IMR-90 (cell line): ENCODE data around the gene GPR132. TPM values are rescaled to one million over a fixed set of nuclear protein-coding genes. Genes with fewer than 3 reads are reported as not detected.

Experiments used
- ATAC-seq: fragments of 200-7000 bp; cut with Tn5 transposase; 2 replicates; pipeline ENCODE4 v1.9.1; 2020; ENCODE audit warnings: low read depth, mild to moderate bottlenecking, moderate library complexity
- BruUV-seq: library from RNA; stranded (reverse); fragments of 400-500 nt; replicated peaks from 2 replicates; lab custom pipeline; 2021; lab: Mats Ljungman, UMichigan
- CTCF ChIA-PET: fragments of 300-600 bp; formaldehyde crosslinking; extraction: SDS; loops from one replicate; lab custom pipeline; 2021; ENCODE audit warnings: antibody characterized with exemption; lab: Yijun Ruan, JAX
- POLR2A ChIA-PET: fragments of 300-600 bp; sonication (Branson Sonifier 250); formaldehyde crosslinking; loops from one replicate; lab custom pipeline; 2022; ENCODE audit warnings: antibody characterized with exemption; ENCODE audit not compliant: unreplicated experiment; lab: Charles Lee
- DNase-seq: peaks from one replicate; pipeline ENCODE4 v3.0.0; 2013
- H2AFZ ChIP-seq: replicated peaks from 2 replicates; pipeline ENCODE3; 2013; ENCODE audit warnings: low read length, mild to moderate bottlenecking; ENCODE audit not compliant: poor library complexity
- H2AK5ac ChIP-seq: 2 replicates; pipeline ENCODE4 v1.6.1; 2013; ENCODE audit warnings: low read depth, low read length, inconsistent platforms
- H2AK9ac ChIP-seq: replicated peaks from 2 replicates; pipeline ENCODE3; 2013; ENCODE audit warnings: mild to moderate bottlenecking, low read depth, low read length, moderate library complexity; ENCODE audit not compliant: poor library complexity
- H2BK120ac ChIP-seq: 2 replicates; pipeline ENCODE4 v1.6.1; 2013; ENCODE audit warnings: low read depth, low read length, inconsistent platforms
- H2BK15ac ChIP-seq: 3 replicates; pipeline ENCODE4 v1.6.1; 2013; ENCODE audit warnings: low read depth, low read length, inconsistent platforms
- H2BK20ac ChIP-seq: 2 replicates; pipeline ENCODE4 v1.6.1; 2013; ENCODE audit warnings: low read depth, mild to moderate bottlenecking, inconsistent platforms, low read length, moderate library complexity
- H2BK5ac ChIP-seq: 2 replicates; pipeline ENCODE4 v1.6.1; 2013; ENCODE audit warnings: mild to moderate bottlenecking, low read depth, low read length, inconsistent platforms; ENCODE audit not compliant: poor library complexity, severe bottlenecking
- H3K14ac ChIP-seq: replicated peaks from 2 replicates; pipeline ENCODE4 v1.6.1; 2013; ENCODE audit warnings: low read depth, low read length, inconsistent platforms
- H3K18ac ChIP-seq: 2 replicates; pipeline ENCODE4 v1.6.1; 2013; ENCODE audit warnings: low read depth, low read length, control low read depth
- H3K23ac ChIP-seq: 2 replicates; pipeline ENCODE4 v1.6.1; 2013; ENCODE audit warnings: low read depth, low read length, inconsistent platforms
- H3K27ac ChIP-seq: 2 replicates; pipeline ENCODE4 v1.5.1; 2013; ENCODE audit warnings: mild to moderate bottlenecking, control low read depth, low read length; ENCODE audit not compliant: insufficient read depth
- H3K27me3 ChIP-seq: 2 replicates; pipeline ENCODE4 v1.6.1; 2013; ENCODE audit warnings: low read length; ENCODE audit not compliant: control insufficient read depth, insufficient read depth
- H3K36me3 ChIP-seq: 2 replicates; pipeline ENCODE4 v1.6.1; 2013; ENCODE audit warnings: low read length, mixed read lengths; ENCODE audit not compliant: control insufficient read depth, insufficient read depth
- H3K4ac ChIP-seq: 2 replicates; pipeline ENCODE4 v1.6.1; 2013; ENCODE audit warnings: low read depth, low read length, inconsistent platforms
- H3K4me1 ChIP-seq: 2 replicates; pipeline ENCODE4 v1.6.1; 2013; ENCODE audit warnings: low read length, mixed read lengths; ENCODE audit not compliant: control insufficient read depth, insufficient read depth
- H3K4me2 ChIP-seq: 2 replicates; pipeline ENCODE4 v1.6.1; 2013; ENCODE audit warnings: low read depth, mild to moderate bottlenecking, control low read depth, low read length, moderate library complexity
- H3K4me3 ChIP-seq: 2 replicates; pipeline ENCODE4 v1.5.1; 2013; ENCODE audit warnings: low read depth, mild to moderate bottlenecking, control low read depth, low read length, moderate library complexity; ENCODE audit not compliant: insufficient read depth
- H3K56ac ChIP-seq: 2 replicates; pipeline ENCODE4 v1.6.1; 2013; ENCODE audit warnings: low read length, inconsistent platforms; ENCODE audit not compliant: insufficient read depth; ENCODE audit errors: extremely low read depth
- H3K79me1 ChIP-seq, 2 experiments: 2 replicates each; pipeline ENCODE4 v1.6.1; 2013; ENCODE audit warnings: low read length in 2 of 2, inconsistent platforms in 1 of 2, low read depth in 1 of 2
- H3K9ac ChIP-seq: 2 replicates; pipeline ENCODE4 v1.6.1; 2013; ENCODE audit warnings: low read depth, low read length, control low read depth
- H3K9me1 ChIP-seq: 2 replicates; pipeline ENCODE4 v1.6.1; 2013; ENCODE audit warnings: low read length, inconsistent platforms; ENCODE audit not compliant: insufficient read depth
- H3K9me3 ChIP-seq: 2 replicates; pipeline ENCODE4 v1.6.1; 2013; ENCODE audit warnings: low read length; ENCODE audit not compliant: control insufficient read depth, insufficient read depth
- H4K20me1 ChIP-seq: 2 replicates; pipeline ENCODE4 v1.6.1; 2013; ENCODE audit warnings: low read length, inconsistent platforms; ENCODE audit not compliant: insufficient read depth
- H4K5ac ChIP-seq: 2 replicates; pipeline ENCODE4 v1.6.1; 2013; ENCODE audit warnings: mild to moderate bottlenecking, low read depth, low read length, control low read depth
- H4K8ac ChIP-seq, 2 experiments: 2 replicates each; pipeline ENCODE4 v1.6.1; 2013; ENCODE audit warnings: low read depth in 2 of 2, low read length in 2 of 2, control low read depth in 1 of 2, inconsistent platforms in 1 of 2
- H4K91ac ChIP-seq: 2 replicates; pipeline ENCODE4 v1.6.1; 2013; ENCODE audit warnings: low read depth, low read length, inconsistent platforms; ENCODE audit not compliant: insufficient read depth
- BHLHE40 ChIP-seq: fragments of 150-350 bp; IDR thresholded peaks from 2 replicates; pipeline ENCODE4 v1.6.1; 2016; ENCODE audit warnings: mild to moderate bottlenecking, low read depth, low read length
- CEBPB ChIP-seq: IDR thresholded peaks from 2 replicates; pipeline ENCODE4 v1.6.1; 2012; ENCODE audit warnings: low read depth, low read length, improper control_type of control experiment
- CHD1 ChIP-seq: IDR thresholded peaks from 2 replicates; pipeline ENCODE4 v1.6.1; 2012; ENCODE audit warnings: low read depth, low read length, improper control_type of control experiment
- FOS ChIP-seq: fragments of 150-350 bp; IDR thresholded peaks from 2 replicates; pipeline ENCODE4 v1.6.1; 2016; ENCODE audit warnings: low read depth, low read length
- MAFK ChIP-seq: IDR thresholded peaks from 2 replicates; pipeline ENCODE4 v1.6.1; 2012; ENCODE audit warnings: low read depth, low read length, improper control_type of control experiment
- MAZ ChIP-seq: IDR thresholded peaks from 2 replicates; pipeline ENCODE4 v1.6.1; 2012; ENCODE audit warnings: low read depth, mild to moderate bottlenecking, low read length, improper control_type of control experiment, moderate library complexity, borderline replicate concordance
- MXI1 ChIP-seq: IDR thresholded peaks from 2 replicates; pipeline ENCODE4 v1.6.1; 2012; ENCODE audit warnings: low read depth, mild to moderate bottlenecking, low read length, moderate library complexity, borderline replicate concordance
- NFE2L2 ChIP-seq: fragments of 150-350 bp; IDR thresholded peaks from 2 replicates; pipeline ENCODE4 v1.6.1; 2016; ENCODE audit warnings: low read depth, mild to moderate bottlenecking, low read length
- POLR2A ChIP-seq: IDR thresholded peaks from 2 replicates; pipeline ENCODE4 v1.6.1; 2012; ENCODE audit warnings: mild to moderate bottlenecking, low read depth, low read length
- RAD21 ChIP-seq: IDR thresholded peaks from 2 replicates; pipeline ENCODE4 v1.6.1; 2012; ENCODE audit warnings: low read length, improper control_type of control experiment
- RCOR1 ChIP-seq: IDR thresholded peaks from 2 replicates; pipeline ENCODE4 v1.6.1; 2012; ENCODE audit warnings: mild to moderate bottlenecking, low read length, improper control_type of control experiment; ENCODE audit not compliant: insufficient replicate concordance
- RFX5 ChIP-seq: IDR thresholded peaks from 2 replicates; pipeline ENCODE4 v1.8.0; 2012; ENCODE audit warnings: low read depth, mild to moderate bottlenecking, low read length, moderate library complexity
- SMC3 ChIP-seq: fragments of 150-350 bp; IDR thresholded peaks from 2 replicates; pipeline ENCODE4 v1.6.1; 2016; ENCODE audit warnings: low read depth, mild to moderate bottlenecking, antibody characterized with exemption, low read length, moderate library complexity
- WGBS, 2 experiments: methylation state at CpG; one replicate each; pipeline versions ENCODE4 v1.1.5 to v1.1.7; 2013; ENCODE audit warnings: missing lambda C conversion rate in 2 of 2; ENCODE audit not compliant: insufficient read length in 1 of 2; ENCODE audit errors: extremely low coverage in 2 of 2; 5-methylcytosine and 5-hydroxymethylcytosine counted together
- dilution Hi-C: fragments of 300-500 bp; cut with HindIII; formaldehyde crosslinking; loops from one replicate; pipeline ENCODE4 v1.14.3; 2018; ENCODE audit warnings: low sequenced_read_pairs; ENCODE audit not compliant: unreplicated experiment
- in situ Hi-C: fragments of 300-500 bp; cut with MboI; formaldehyde crosslinking; loops from 3 replicates; pipeline ENCODE4 v1.14.3; 2019; ENCODE audit warnings: low sequenced_read_pairs, inconsistent platforms, mixed read lengths
- intact Hi-C: fragments of 100-400 bp; cut with micrococcal nuclease; formaldehyde crosslinking; loops from 2 replicates; pipeline ENCODE4 v1.10.0; 2022
- polyA plus RNA-seq, 3 experiments: library from polyadenylated mRNA; depleted of rRNA; stranded (reverse); fragments of >200 nt; gene quantifications; 2 replicates each; pipeline ENCODE4 v1.2.3, GENCODE V29; 2012; ENCODE audit warnings: low replicate concordance in 1 of 3
- total RNA-seq: library from RNA; depleted of rRNA; stranded (reverse); fragments of >200 nt; gene quantifications from 2 replicates; pipeline ENCODE4 v1.2.3, GENCODE V29; 2012
- TF ChIP-seq, protein P1 (sequence below): fragments of 150-350 bp; IDR thresholded peaks from 2 replicates; pipeline ENCODE4 v1.6.1; 2016; ENCODE audit warnings: low read depth, mild to moderate bottlenecking, low read length, moderate library complexity, borderline replicate concordance
- TF ChIP-seq, protein P2 (sequence below): conservative IDR thresholded peaks from 2 replicates; pipeline ENCODE4 v1.5.1; 2012; ENCODE audit warnings: mild to moderate bottlenecking, low read depth, low read length, improper control_type of control experiment
- TF ChIP-seq, protein P3 (sequence below): fragments of 150-350 bp; IDR thresholded peaks from 2 replicates; pipeline ENCODE4 v1.6.1; 2017; ENCODE audit warnings: mild to moderate bottlenecking, antibody characterized with exemption, low read length, low read depth

The GPR132 gene
- total and polyA plus RNA-seq, 2 of the 4 experiments (the other 2 are of a cell fraction) = under 0.01 to 0.10 TPM

DNA sequence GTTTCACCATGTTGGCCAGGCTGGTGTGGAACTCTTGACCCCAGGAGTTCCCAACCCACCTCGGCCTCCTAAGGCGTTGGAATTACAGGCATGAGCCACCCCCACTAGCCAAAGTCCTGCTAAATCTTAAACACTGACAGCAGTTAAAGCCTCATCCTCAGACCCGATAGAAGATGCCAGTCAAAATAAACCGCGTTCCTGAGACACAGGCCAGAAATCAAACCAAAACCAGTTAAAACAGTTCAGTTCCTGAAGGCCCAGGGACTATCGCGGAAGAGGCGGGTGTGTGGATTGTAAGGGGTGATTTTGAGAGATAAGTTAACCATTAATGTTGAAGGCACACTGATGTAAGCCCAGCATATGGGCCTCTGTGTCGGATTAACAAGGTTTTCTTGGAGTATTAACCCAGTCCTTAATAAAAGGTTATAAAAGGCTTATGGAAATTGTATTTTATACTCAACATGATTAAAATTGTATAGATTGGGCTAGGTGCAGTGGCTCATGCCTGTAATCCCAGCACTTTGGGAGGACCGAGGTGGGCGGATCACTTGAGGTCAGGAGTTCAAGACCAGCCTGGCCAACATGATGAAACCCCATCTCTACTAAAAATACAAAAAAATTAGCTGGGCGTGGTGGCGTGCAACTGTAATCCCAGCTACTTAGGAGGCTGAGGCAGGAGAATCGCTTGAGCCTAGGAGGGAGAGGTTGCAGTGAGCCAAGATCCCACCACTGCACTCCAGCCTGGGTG is 25.6 kb downstream of the GPR132 start:
- Histone ChIP-seq H3K9me1 (no peaks in the 10 kb centered on the region), H3K4me1 (no peaks in the 10 kb centered on the region), H3K36me3 (no peaks in the 10 kb centered on the region), H3K23ac (no peak overlapping the region), H3K27ac (no peak overlapping the region), H3K9me3 (no peaks in the 10 kb centered on the region; the same call in 1 of the 2 replicates), H3K79me1 (no peaks in the 10 kb centered on the region), H3K4me3 (no peak overlapping the region), H3K14ac (no peak overlapping the region; the same call in 1 of the 2 replicates), H3K4ac (no peak overlapping the region), H2BK5ac (no peak overlapping the region), H2AK9ac (no peak overlapping the region), H2BK20ac (no peak overlapping the region), H3K18ac (no peak overlapping the region), H3K9ac (no peak overlapping the region), H3K27me3 (peaks cover 8% of the 10 kb centered on the region), H2AK5ac (no peak overlapping the region), H2AFZ (no peak overlapping the region), H3K56ac (no peak overlapping the region), H4K20me1 (no peaks in the 10 kb centered on the region), H2BK15ac (no peak overlapping the region), H4K5ac (no peak overlapping the region), H3K4me2 (no peak overlapping the region), H4K8ac (no peak overlapping the region), H2BK120ac (no peak overlapping the region), H4K91ac (no peak overlapping the region)
- intact Hi-C loops (no loop called here), in situ Hi-C loops (no loop called here), dilution Hi-C loops (no loop called here)
- POLR2A ChIA-PET = no interaction called here
- ATAC-seq = no peak
- DNase-seq = no peak
- 100% methylated on average over 2 of the region's 14 CpGs; no CpG with 5 or more reads in 1 of the 2 experiments for WGBS, 2 experiments
- TF ChIP-seq MAZ (no peak), RAD21 (no peak), BHLHE40 (no peak), POLR2A (no peak), RCOR1 (no peak), SMC3 (no peak), MXI1 (no peak), RFX5 (no peak), NFE2L2 (no peak), FOS (no peak), MAFK (no peak), CHD1 (no peak), CEBPB (no peak)
- TF ChIP-seq, protein P1, sequence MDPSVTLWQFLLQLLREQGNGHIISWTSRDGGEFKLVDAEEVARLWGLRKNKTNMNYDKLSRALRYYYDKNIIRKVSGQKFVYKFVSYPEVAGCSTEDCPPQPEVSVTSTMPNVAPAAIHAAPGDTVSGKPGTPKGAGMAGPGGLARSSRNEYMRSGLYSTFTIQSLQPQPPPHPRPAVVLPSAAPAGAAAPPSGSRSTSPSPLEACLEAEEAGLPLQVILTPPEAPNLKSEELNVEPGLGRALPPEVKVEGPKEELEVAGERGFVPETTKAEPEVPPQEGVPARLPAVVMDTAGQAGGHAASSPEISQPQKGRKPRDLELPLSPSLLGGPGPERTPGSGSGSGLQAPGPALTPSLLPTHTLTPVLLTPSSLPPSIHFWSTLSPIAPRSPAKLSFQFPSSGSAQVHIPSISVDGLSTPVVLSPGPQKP = no peak
- TF ChIP-seq, protein P2, sequence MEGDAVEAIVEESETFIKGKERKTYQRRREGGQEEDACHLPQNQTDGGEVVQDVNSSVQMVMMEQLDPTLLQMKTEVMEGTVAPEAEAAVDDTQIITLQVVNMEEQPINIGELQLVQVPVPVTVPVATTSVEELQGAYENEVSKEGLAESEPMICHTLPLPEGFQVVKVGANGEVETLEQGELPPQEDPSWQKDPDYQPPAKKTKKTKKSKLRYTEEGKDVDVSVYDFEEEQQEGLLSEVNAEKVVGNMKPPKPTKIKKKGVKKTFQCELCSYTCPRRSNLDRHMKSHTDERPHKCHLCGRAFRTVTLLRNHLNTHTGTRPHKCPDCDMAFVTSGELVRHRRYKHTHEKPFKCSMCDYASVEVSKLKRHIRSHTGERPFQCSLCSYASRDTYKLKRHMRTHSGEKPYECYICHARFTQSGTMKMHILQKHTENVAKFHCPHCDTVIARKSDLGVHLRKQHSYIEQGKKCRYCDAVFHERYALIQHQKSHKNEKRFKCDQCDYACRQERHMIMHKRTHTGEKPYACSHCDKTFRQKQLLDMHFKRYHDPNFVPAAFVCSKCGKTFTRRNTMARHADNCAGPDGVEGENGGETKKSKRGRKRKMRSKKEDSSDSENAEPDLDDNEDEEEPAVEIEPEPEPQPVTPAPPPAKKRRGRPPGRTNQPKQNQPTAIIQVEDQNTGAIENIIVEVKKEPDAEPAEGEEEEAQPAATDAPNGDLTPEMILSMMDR = no peak
- TF ChIP-seq, protein P3, sequence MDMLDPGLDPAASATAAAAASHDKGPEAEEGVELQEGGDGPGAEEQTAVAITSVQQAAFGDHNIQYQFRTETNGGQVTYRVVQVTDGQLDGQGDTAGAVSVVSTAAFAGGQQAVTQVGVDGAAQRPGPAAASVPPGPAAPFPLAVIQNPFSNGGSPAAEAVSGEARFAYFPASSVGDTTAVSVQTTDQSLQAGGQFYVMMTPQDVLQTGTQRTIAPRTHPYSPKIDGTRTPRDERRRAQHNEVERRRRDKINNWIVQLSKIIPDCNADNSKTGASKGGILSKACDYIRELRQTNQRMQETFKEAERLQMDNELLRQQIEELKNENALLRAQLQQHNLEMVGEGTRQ = no peak
- CTCF ChIA-PET = no interaction called here
- BruUV-seq = no TSS peak
